Spleen (tissue), 7 donors: Measurements from ENCODE around the gene ZDHHC11.

Source experiments
- POLR2A ChIP-seq, 3 donors: fragments of 450-650 bp; IDR thresholded peaks; one replicate each; pipeline ENCODE4 v1.5.1; 2017; ENCODE audit warnings: antibody characterized with exemption in 3 of 3, mild to moderate bottlenecking in 1 of 3
- TF ChIP-seq, protein P1 (sequence below), 11 experiments: fragments of 200-600 bp in 7 of 11; fragments of 450-650 bp in 4 of 11; sonication (generic) in 4 of 11; IDR thresholded peaks in 8 of 11; conservative IDR thresholded peaks in 3 of 11; 1 replicate in 7 of 11; 2 replicates in 4 of 11; pipeline versions ENCODE4 v1.4.0 to v1.8.0; 2016 to 2021; ENCODE audit warnings: antibody characterized with exemption in 11 of 11, inconsistent platforms in 4 of 11, mild to moderate bottlenecking in 1 of 11
- donor health status: DM: no; HTN: no; CAD: no; lungs with moderate emphysema.
- donor health status: DM: no; HTN: no; CAD: no.
- donor health status: DM: no; HTN: no; CAD: no.

DNA sequence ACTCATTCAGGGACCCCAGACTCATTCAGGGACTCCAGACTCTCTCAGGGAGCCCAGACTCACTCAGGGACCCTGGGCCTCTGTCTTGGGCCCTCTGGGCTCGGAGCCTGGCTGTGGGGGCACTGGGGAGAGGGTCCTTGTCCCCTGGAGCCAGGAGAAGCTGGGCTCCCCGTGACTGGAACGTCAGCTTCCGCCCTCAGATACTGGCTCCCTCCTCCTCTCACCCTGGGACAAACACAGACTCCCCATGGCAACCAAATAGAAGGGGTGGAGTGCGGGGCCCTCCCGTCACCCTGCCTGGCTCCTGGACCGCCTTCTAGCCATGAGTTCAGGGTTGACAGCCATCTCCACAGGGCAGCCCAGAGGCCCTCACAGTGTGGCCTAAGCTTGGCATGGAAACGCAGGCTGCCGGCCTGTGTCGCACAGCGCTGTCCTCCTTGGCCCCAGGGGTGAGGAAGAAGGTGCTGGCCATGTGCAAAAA lies 93.9 kb downstream of the ZDHHC11 start:
- TF ChIP-seq, protein P1, sequence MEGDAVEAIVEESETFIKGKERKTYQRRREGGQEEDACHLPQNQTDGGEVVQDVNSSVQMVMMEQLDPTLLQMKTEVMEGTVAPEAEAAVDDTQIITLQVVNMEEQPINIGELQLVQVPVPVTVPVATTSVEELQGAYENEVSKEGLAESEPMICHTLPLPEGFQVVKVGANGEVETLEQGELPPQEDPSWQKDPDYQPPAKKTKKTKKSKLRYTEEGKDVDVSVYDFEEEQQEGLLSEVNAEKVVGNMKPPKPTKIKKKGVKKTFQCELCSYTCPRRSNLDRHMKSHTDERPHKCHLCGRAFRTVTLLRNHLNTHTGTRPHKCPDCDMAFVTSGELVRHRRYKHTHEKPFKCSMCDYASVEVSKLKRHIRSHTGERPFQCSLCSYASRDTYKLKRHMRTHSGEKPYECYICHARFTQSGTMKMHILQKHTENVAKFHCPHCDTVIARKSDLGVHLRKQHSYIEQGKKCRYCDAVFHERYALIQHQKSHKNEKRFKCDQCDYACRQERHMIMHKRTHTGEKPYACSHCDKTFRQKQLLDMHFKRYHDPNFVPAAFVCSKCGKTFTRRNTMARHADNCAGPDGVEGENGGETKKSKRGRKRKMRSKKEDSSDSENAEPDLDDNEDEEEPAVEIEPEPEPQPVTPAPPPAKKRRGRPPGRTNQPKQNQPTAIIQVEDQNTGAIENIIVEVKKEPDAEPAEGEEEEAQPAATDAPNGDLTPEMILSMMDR (IDR thresholded peaks at IDR 0.05 in 8 of 11, conservative IDR thresholded peaks at IDR 0.05 in 3 of 11): no peak
- TF ChIP-seq POLR2A (IDR thresholded peaks at IDR 0.05): no peak
